SK-N-SH (cell line): ENCODE results near the gene ATP11A. TPM values are rescaled to one million over a fixed set of nuclear protein-coding genes. Genes with fewer than 3 reads are reported as not detected.

ENCODE experiments used
- CTCF ChIA-PET: fragments of 300-600, 350-600 bp; formaldehyde crosslinking; extraction: SDS; loops from one replicate; lab custom pipeline; 2021; lab: Yijun Ruan, JAX
- POLR2A ChIA-PET: fragments of 350-600 bp; sonication (Branson Sonifier 250); formaldehyde crosslinking; extraction: SDS; loops from one replicate; lab custom pipeline; 2020; ENCODE audit warnings: antibody characterized with exemption, inconsistent platforms; lab: Yijun Ruan, JAX
- DNase-seq: peaks from one replicate; pipeline ENCODE4 v3.0.0; 2012
- H2AFZ ChIP-seq: fragments of 200-600 bp; sonication (generic); 2 replicates; pipeline ENCODE4 v1.8.1; 2016; ENCODE audit warnings: antibody characterized with exemption, mild to moderate bottlenecking, low read depth
- H3F3A ChIP-seq: fragments of 200-600 bp; sonication (generic); replicated peaks from 2 replicates; pipeline ENCODE3; 2016; ENCODE audit warnings: antibody characterized with exemption, mild to moderate bottlenecking; ENCODE audit not compliant: insufficient read depth
- H3K27ac ChIP-seq, 2 experiments: fragments of 200-500 bp in 1 of 2; fragments of 200-600 bp in 1 of 2; sonication (Bioruptor generic) in 1 of 2; sonication (generic), shearing (Covaris generic) in 1 of 2; 2 replicates each; pipeline versions ENCODE4 v1.5.1 to v1.6.1; 2014 to 2016; ENCODE audit warnings: low read depth in 2 of 2, inconsistent platforms in 1 of 2, low read length in 1 of 2, mild to moderate bottlenecking in 1 of 2, mixed read lengths in 1 of 2
- H3K27me3 ChIP-seq: fragments of 200-600 bp; sonication (generic), shearing (Covaris generic); 2 replicates; pipeline ENCODE4 v1.6.1; 2016; ENCODE audit warnings: mixed run types; ENCODE audit not compliant: insufficient read depth
- H3K36me3 ChIP-seq, 2 experiments: fragments of 200-500 bp in 1 of 2; fragments of 200-600 bp in 1 of 2; sonication (Bioruptor generic) in 1 of 2; sonication (generic) in 1 of 2; replicated peaks in 1 of 2; 2 replicates each; pipeline versions ENCODE3 to v1.5.1; 2014 to 2016; ENCODE audit warnings: low read length in 1 of 2, mild to moderate bottlenecking in 1 of 2; ENCODE audit not compliant: insufficient read depth in 2 of 2, control insufficient read depth in 1 of 2
- H3K4me1 ChIP-seq, 2 experiments: fragments of 200-500 bp in 1 of 2; fragments of 200-600 bp in 1 of 2; sonication (Bioruptor generic) in 1 of 2; sonication (generic), shearing (Covaris generic) in 1 of 2; 2 replicates each; pipeline versions ENCODE4 v1.5.1 to v1.6.1; 2014 to 2016; ENCODE audit warnings: low read depth in 1 of 2, low read length in 1 of 2, mixed run types in 1 of 2; ENCODE audit not compliant: insufficient read depth in 2 of 2, control insufficient read depth in 1 of 2
- H3K4me2 ChIP-seq: fragments of 200-600 bp; sonication (generic), shearing (Covaris generic); 2 replicates; pipeline ENCODE4 v1.6.1; 2017; ENCODE audit warnings: mixed run types
- H3K4me3 ChIP-seq, 2 experiments: fragments of 200-500 bp in 1 of 2; fragments of 200-600 bp in 1 of 2; sonication (Bioruptor generic) in 1 of 2; sonication (generic), shearing (Covaris generic) in 1 of 2; 2 replicates each; pipeline versions ENCODE4 v1.5.1 to v1.8.1; 2014 to 2016; ENCODE audit warnings: low read depth in 2 of 2, inconsistent platforms in 1 of 2, low read length in 1 of 2, mild to moderate bottlenecking in 1 of 2, mixed read lengths in 1 of 2, moderate library complexity in 1 of 2
- H3K79me2 ChIP-seq: fragments of 200-600 bp; sonication (generic); 2 replicates; pipeline ENCODE4 v1.8.1; 2017; ENCODE audit warnings: mild to moderate bottlenecking; ENCODE audit not compliant: insufficient read depth
- H3K9ac ChIP-seq: fragments of 200-600 bp; sonication (generic); 2 replicates; pipeline ENCODE4 v1.6.1; 2017; ENCODE audit warnings: mixed run types
- H3K9me2 ChIP-seq: fragments of 200-600 bp; sonication (generic); 2 replicates; pipeline ENCODE4 v1.6.1; 2017; ENCODE audit warnings: mixed run types
- H3K9me3 ChIP-seq: fragments of 200-600 bp; sonication (generic); 2 replicates; pipeline ENCODE4 v1.6.1; 2017; ENCODE audit warnings: mixed run types, mild to moderate bottlenecking, moderate library complexity
- H4K20me1 ChIP-seq: fragments of 200-600 bp; sonication (generic); 2 replicates; pipeline ENCODE4 v1.6.1; 2017; ENCODE audit warnings: mild to moderate bottlenecking, mixed run types; ENCODE audit not compliant: insufficient read depth
- CTCF ChIP-seq: fragments of 200-600 bp; sonication (generic); IDR thresholded peaks from 2 replicates; pipeline ENCODE4 v1.6.1; 2017; ENCODE audit warnings: antibody characterized with exemption, mild to moderate bottlenecking, moderate library complexity
- ELF1 ChIP-seq: IDR thresholded peaks from 2 replicates; pipeline ENCODE4 v1.4.0; 2012
- EP300 ChIP-seq, 2 experiments: IDR thresholded peaks; 2 replicates each; pipeline versions ENCODE4 v1.4.0 to v1.6.1; 2012; ENCODE audit warnings: borderline replicate concordance in 1 of 2, low read depth in 1 of 2, low read length in 1 of 2
- EZH2phosphoT487 ChIP-seq: fragments of 200-600 bp; sonication (generic); IDR thresholded peaks from 2 replicates; pipeline ENCODE4 v1.6.1; 2017; ENCODE audit warnings: low read depth, mixed run types, mild to moderate bottlenecking, antibody characterized with exemption, moderate library complexity, borderline replicate concordance
- FOXM1 ChIP-seq: IDR thresholded peaks from 2 replicates; pipeline ENCODE4 v1.4.0; 2012; ENCODE audit warnings: low read depth, mild to moderate bottlenecking
- GATA2 ChIP-seq: sonication (generic); formaldehyde crosslinking; IDR thresholded peaks from 2 replicates; pipeline ENCODE4 v1.5.0; 2020; ENCODE audit warnings: mild to moderate bottlenecking, missing genetic modification reagents
- IRF3 ChIP-seq: fragments of 150-350 bp; IDR thresholded peaks from 2 replicates; pipeline ENCODE4 v1.6.1; 2016; ENCODE audit warnings: mild to moderate bottlenecking, low read depth, low read length
- MAX ChIP-seq: IDR thresholded peaks from 2 replicates; pipeline ENCODE4 v1.4.0; 2012; ENCODE audit warnings: low read depth
- MXI1 ChIP-seq: IDR thresholded peaks from 2 replicates; pipeline ENCODE4 v1.6.1; 2012; ENCODE audit warnings: mild to moderate bottlenecking, low read depth, low read length, improper control_type of control experiment
- NFIC ChIP-seq: IDR thresholded peaks from 2 replicates; pipeline ENCODE4 v1.4.0; 2012; ENCODE audit warnings: borderline replicate concordance
- PBX3 ChIP-seq: IDR thresholded peaks from 2 replicates; pipeline ENCODE4; 2012
- POLR2AphosphoS5 ChIP-seq: IDR thresholded peaks from 2 replicates; pipeline ENCODE4 v1.6.1; 2012; ENCODE audit warnings: low read depth, low read length
- RAD21 ChIP-seq: IDR thresholded peaks from 2 replicates; pipeline ENCODE4 v1.6.1; 2012; ENCODE audit warnings: mild to moderate bottlenecking, low read length
- RCOR1 ChIP-seq: fragments of 150-350 bp; IDR thresholded peaks from 2 replicates; pipeline ENCODE4 v1.6.1; 2017; ENCODE audit warnings: antibody characterized with exemption, low read length
- SIN3A ChIP-seq: IDR thresholded peaks from 2 replicates; pipeline ENCODE4 v1.6.1; 2012; ENCODE audit warnings: low read depth, mild to moderate bottlenecking, low read length, moderate library complexity, borderline replicate concordance
- SMC3 ChIP-seq: IDR thresholded peaks from 2 replicates; pipeline ENCODE4 v1.6.1; 2012; ENCODE audit warnings: low read depth, low read length, improper control_type of control experiment
- TAF1 ChIP-seq: IDR thresholded peaks from 2 replicates; pipeline ENCODE4 v1.6.1; 2012; ENCODE audit warnings: low read depth, mild to moderate bottlenecking, low read length, moderate library complexity, borderline replicate concordance
- TCF12 ChIP-seq: IDR thresholded peaks from 2 replicates; pipeline ENCODE4 v1.4.0; 2012
- YY1 ChIP-seq: IDR thresholded peaks from 2 replicates; pipeline ENCODE4 v1.4.0; 2012; ENCODE audit warnings: low read depth, mild to moderate bottlenecking
- WGBS: methylation state at CpG from one replicate; pipeline ENCODE4 v1.1.6; 2017; ENCODE audit warnings: low lambda C conversion rate; 5-methylcytosine and 5-hydroxymethylcytosine counted together
- polyA plus RNA-seq, 3 experiments: library from polyadenylated mRNA; depleted of rRNA; stranded (reverse); fragments of >200 nt; gene quantifications; 2 replicates each; pipeline ENCODE4 v1.2.3, GENCODE V29; 2012

Gene ATP11A
- polyA plus RNA-seq, 1 of the 3 experiments (the other 2 are of a cell fraction) = 4.1 TPM

GRCh38 chr13:112655913-112656312, 33.9 kb upstream of the ATP11A start (continued):
- no peak for TF ChIP-seq RCOR1
- TF ChIP-seq TCF12 = no peak
- no peak for TF ChIP-seq FOXM1
- no peak for TF ChIP-seq EP300 (IDR thresholded peaks at IDR 0.05; ENCODE audit: borderline replicate concordance in 1 of 2, low read depth in 1 of 2, low read length in 1 of 2)
- TF ChIP-seq NFIC = no peak
- no peak for TF ChIP-seq GATA2 (CRISPR knock-in tag)
- TF ChIP-seq EZH2phosphoT487 = no peak
- no peak for TF ChIP-seq ELF1
- TF ChIP-seq SMC3 = no peak
- TF ChIP-seq PBX3 = no peak
- TF ChIP-seq IRF3 = no peak

- Histone ChIP-seq H2AFZ (no peak overlapping the region), H3K27me3 (no peaks in the 10 kb centered on the region)
- CTCF ChIA-PET = interaction anchor here (1.2 kb wide), 1 partner anchor 14 kb away, joined by 3 read pairs; no protein-coding TSS in a partner anchor
Measured at GRCh38 chr13:112657850-112658445, 31.9 kb upstream of the ATP11A start.

More at GRCh38 chr13:112657850-112658445, 31.9 kb upstream of the ATP11A start:
- Histone ChIP-seq H3K9me2 (no peaks in the 10 kb centered on the region), H3K27ac (no peak overlapping the region), H3F3A (no peaks in the 10 kb centered on the region), H3K9me3 (no peaks in the 10 kb centered on the region), H4K20me1 (no peaks in the 10 kb centered on the region)
- TF ChIP-seq RCOR1 (no peak), TAF1 (no peak), GATA2 (CRISPR knock-in tag) (no peak), YY1 (no peak), TCF12 (no peak), CTCF (no peak), MXI1 (no peak), EP300 (IDR thresholded peaks at IDR 0.05; ENCODE audit: borderline replicate concordance in 1 of 2, low read depth in 1 of 2, low read length in 1 of 2) (no peak), RAD21 (no peak), POLR2AphosphoS5 (no peak), NFIC (no peak), SIN3A (no peak), MAX (no peak)
- TF ChIP-seq, all 33 proteins: peak for 0
- Histone ChIP-seq H3K4me1 (peaks cover 0 to 3% of the 10 kb centered on the region in 2 experiments; a peak in 1 of 4 replicates), H3K9ac (no peak overlapping the region), H3K4me3 (no peak overlapping the region), H3K4me2 (no peak overlapping the region), H3K79me2 (no peaks in the 10 kb centered on the region), H3K36me3 (no peaks in the 10 kb centered on the region)
- POLR2A ChIA-PET = no interaction called here
- 81% methylated on average over 14 of the region's 14 CpGs for WGBS
- DNase-seq = no peak
